Measurements from ENCODE around the gene GMEB1.

DNA sequence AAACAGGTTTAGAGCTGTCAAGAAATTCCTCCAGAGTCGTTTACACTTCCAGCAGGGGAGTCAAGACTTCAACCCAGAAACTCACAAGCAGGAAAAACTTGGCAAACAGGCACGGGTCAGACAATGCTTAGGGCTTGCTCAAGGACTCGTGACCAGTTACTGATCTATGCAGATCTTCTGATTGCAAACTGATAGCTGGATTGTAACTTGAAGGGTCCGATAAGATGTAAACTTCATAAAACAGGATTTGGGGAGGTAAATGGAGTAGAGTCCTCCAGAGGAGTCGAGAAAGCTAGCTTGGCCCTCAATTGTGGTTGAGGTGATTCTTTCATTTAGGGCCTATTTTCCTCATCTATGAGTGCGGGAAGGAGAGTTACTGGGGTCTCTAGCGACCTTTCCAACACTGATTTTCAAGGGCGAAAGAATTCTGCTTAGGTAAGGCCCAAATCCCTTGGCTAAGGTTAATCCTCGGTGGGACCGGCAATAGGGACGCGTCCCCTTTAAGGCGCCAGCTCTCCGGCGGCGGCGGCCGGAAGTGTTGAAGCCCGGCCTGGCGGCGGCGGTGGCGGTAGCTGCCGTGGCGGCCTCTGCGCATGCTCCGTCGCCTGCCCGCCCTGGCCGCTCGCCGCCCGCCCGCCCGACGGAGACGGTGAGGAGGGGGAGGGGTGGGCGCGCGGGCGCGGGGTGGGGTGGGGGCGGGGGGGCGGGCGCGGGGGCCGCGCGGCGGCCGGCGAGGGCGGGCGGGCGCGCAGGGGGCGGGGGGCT is at the start of gene GMEB1:
- TF ChIP-seq, protein P1, sequence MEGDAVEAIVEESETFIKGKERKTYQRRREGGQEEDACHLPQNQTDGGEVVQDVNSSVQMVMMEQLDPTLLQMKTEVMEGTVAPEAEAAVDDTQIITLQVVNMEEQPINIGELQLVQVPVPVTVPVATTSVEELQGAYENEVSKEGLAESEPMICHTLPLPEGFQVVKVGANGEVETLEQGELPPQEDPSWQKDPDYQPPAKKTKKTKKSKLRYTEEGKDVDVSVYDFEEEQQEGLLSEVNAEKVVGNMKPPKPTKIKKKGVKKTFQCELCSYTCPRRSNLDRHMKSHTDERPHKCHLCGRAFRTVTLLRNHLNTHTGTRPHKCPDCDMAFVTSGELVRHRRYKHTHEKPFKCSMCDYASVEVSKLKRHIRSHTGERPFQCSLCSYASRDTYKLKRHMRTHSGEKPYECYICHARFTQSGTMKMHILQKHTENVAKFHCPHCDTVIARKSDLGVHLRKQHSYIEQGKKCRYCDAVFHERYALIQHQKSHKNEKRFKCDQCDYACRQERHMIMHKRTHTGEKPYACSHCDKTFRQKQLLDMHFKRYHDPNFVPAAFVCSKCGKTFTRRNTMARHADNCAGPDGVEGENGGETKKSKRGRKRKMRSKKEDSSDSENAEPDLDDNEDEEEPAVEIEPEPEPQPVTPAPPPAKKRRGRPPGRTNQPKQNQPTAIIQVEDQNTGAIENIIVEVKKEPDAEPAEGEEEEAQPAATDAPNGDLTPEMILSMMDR (IDR thresholded peaks at IDR 0.05; ENCODE audit: insufficient read depth, low read length, poor library complexity, severe bottlenecking): no peak
- TF ChIP-seq EZH2phosphoT487 (conservative IDR thresholded peaks at IDR 0.05; ENCODE audit: low read length): no peak

All from SU-DHL-6 (cell line).